ENCODE results near the gene SLCO4C1.
A peak's percentile ranks its signal among the peaks of the same experiment; 100 is the strongest.
"Not testable (repeated sequence)": the region's sequence is repeated elsewhere in the genome, so short reads cannot be mapped to it uniquely, and the experiment has no call there.

SLCO4C1 gene, protein sequence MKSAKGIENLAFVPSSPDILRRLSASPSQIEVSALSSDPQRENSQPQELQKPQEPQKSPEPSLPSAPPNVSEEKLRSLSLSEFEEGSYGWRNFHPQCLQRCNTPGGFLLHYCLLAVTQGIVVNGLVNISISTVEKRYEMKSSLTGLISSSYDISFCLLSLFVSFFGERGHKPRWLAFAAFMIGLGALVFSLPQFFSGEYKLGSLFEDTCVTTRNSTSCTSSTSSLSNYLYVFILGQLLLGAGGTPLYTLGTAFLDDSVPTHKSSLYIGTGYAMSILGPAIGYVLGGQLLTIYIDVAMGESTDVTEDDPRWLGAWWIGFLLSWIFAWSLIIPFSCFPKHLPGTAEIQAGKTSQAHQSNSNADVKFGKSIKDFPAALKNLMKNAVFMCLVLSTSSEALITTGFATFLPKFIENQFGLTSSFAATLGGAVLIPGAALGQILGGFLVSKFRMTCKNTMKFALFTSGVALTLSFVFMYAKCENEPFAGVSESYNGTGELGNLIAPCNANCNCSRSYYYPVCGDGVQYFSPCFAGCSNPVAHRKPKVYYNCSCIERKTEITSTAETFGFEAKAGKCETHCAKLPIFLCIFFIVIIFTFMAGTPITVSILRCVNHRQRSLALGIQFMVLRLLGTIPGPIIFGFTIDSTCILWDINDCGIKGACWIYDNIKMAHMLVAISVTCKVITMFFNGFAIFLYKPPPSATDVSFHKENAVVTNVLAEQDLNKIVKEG

DNA sequence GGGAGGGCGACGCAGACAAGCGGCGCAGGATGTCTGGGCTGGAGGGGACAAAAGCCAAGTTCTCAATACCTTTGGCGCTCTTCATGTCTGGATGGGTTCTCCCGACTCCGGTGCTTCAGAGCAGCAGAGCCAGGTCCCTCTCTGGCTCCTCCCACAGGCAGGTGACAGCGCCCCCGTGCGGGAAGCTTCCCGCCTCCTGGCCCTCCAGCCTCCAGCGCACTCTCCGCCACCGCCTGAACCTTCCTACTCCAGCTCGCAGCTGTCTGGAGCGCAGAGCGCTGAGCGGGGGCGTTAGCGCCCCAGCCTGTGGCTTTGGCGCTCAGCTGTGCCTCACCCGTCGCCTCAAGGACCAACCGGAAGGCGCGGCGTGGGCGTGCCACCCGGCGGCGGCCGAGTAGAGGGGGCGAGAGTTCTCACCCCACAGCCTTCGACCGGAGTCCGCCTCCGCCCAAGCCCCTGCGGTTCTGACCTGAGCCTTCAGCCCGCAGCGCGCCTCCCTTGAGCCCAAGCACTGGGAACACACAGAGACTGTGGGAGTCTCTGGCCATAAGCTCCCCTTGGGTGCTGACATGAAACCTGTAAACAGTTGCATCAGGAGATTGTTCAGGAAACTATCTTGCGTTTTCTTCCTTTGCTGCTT lies at the start of gene SLCO4C1:
Gene SLCO4C1 (minus strand): TSS at position 107 of the 640 bp plus-strand sequence. CDS start 22 bp downstream, at position 85.
- peak; percentile 35 to 51 (median 49) for DNase-seq (ENCODE audit: low read depth in 3 of 3)

DNA sequence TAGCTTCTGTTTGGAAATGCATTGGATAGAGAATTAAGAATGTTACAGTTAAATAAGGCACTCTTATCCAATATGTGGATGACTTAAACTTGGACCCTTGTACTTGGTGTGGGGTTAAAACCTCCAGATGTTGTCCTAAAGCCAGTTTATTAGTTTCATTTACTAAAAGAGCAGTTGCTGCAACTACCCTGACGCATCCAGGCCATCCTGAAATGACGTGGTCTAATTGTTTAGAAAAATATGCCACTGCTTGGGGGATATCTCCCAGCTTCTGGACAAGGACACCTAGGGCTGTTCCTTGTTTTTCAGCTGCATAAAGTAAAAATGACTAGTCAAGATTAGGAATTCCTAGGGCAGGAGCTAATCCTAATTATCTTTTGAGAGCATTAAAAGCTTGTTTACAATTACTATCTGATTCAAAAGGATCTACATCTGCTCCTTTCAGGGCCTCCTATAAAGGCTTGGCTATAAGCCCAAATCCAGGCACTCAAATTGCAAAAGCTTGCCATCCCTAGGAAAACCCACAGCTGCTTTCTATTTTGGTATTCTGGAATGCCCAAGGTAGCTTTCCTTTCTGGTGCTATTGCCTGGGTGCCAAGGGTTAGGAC lies 45.7 kb upstream of the SLCO4C1 start:
- no peak for DNase-seq (ENCODE audit: low read depth in 3 of 3)

DNA sequence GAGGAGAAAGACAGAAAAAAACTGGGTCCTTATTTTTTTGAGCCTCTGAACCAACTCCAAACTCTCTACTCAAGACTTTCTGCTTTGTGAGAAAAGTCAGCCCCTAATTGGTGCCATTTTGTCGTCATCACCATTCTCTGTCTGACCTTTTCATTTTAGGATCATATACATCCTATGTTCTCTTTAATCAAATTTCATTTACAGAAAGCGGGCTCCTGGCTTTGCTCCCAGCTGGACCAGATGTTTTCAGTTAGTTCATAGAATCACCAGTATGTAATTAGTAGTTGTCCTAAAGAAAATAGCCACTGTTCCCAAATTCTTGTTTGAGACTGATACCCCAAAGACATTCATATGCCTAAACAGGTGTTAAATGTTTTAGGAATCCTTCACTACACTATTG lies 28.6 kb upstream of the SLCO4C1 start:
- no peak for DNase-seq (ENCODE audit: low read depth in 3 of 3)

DNA sequence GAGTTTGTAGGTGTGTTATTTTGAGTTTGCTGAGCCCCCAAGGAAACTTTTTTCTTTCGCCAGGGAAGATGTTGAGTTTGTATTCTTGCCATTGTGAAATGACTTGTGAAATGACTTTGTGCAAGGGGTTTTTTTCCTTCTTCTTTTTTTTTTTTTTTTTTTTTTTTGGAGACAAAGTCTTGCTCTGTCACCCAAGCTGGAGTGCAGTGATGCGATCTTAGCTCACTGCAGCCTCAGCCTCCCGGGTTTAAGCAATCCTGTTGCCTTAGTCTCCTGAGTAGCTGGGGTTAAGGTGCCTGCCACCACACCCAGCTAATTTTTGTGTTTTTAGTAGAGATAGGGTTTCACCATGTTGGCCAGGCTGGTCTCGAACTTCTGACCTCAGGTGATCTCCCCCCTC lies 22.7 kb upstream of the SLCO4C1 start:
- DNase-seq (ENCODE audit: low read depth in 3 of 3) = not testable (repeated sequence)

DNA sequence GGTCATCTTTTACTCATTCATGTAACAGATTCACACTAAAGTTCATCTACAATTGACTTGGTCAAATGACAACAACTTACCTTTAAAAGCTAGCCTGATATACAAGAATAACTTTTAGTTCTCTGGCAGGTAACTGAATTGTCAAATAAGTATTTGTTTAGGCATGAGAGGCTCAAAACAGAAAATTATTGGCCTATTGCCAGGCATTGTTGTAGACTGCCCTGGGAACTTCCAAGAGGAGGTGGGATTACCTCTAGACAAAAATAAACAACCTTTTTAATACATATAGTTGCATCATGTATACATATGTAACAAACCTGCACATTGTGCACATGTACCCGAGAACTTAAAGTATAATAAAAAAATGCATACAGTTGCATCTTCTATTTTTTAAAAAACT lies 18.2 kb upstream of the SLCO4C1 start:
- no peak for DNase-seq (ENCODE audit: low read depth in 3 of 3)

DNA sequence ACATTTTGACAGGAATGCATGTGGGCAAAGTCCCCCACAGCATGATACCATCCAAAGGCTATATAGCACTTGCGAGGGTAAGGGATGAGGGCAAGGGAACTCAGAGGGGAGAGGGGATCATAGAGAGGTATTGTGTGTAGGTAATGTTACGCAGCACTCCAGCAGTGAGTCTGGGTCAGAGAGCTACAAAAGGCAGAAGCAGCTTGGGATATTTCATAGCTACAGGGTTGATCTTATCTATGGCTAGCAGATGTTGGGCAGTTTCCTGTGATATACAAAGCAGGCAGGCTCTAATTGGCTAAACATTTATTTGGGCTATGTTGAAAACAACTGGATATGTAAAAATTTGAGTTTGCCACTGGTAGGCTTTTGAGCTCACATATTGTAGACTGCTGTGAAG lies 17.8 kb upstream of the SLCO4C1 start:
- no peak for DNase-seq (ENCODE audit: low read depth in 3 of 3)

DNA sequence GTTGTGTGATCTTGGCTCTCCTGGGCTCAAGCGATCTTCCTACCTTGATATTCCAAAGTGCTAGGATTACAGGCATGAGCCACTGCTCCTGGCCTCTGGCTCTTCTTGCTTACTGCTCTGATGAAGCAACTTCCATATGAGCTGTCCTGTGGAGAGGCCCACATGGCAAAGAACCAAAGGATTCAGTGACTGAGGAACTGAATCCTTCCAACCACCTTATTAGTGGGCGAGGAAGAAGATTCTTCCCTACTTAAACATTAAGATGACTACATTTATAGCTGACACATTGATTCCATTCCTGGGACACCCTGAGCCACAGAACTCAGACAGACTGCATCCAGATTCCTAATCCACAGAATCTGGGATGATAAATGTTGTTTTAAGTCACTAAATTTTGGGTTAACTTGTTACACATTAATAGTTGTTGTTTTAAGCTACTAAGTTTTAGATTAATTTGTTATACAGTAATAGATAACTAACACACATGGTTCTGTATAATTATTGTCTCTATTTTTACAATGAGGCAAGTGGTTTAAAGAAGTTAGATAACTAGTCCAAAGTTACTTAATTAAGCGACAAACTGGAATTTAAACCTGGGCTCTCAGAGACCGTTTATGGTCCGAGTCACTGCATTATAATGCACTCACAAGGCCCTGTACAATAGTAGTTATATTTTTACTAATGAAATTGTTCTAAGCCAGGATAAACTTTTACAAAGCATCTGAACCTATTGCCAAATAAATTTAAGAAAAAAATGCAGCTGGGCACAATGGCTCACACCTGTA lies 16.7 kb upstream of the SLCO4C1 start:
- no peak for DNase-seq (ENCODE audit: low read depth in 3 of 3)

DNA sequence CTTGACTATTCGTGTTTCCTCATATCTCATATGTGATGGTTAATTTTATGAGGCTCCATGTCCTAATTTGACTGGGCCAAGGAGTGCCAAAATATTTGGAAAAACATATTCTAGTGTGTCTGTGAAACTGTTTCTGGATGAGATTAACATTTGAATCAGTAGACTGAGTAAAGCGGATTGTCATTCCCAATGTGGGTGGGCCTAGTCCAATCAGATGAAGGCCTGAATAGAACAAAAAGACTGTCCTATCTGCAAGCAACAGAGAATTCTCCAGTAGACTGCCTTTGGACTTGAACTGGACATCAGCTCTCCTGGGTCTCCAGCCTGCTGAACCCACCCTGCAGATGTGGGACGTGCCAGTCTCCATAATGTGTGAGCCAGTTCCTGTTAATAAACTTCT lies 13.5 kb upstream of the SLCO4C1 start:
- DNase-seq (ENCODE audit: low read depth in 3 of 3) = no peak

DNA sequence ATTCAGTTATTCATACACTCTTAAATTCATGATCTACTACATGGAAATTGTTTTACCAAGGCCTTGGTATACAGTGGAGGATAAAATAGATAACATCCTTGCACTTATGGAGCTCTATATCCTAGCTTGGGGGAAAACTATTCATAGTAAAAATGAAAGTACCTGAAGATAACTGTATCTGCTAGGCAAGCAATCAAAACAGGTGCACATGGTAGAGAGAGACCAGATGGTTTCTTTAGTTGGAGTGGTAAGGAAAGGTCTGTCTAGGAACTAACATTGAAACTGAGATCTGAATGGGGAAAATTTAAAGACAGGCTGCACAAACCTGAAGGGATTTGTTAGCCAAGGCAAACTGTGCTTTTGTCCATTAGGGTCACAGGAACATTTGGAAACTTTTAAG lies 11.1 kb upstream of the SLCO4C1 start:
- no peak for DNase-seq (ENCODE audit: low read depth in 3 of 3)

DNA sequence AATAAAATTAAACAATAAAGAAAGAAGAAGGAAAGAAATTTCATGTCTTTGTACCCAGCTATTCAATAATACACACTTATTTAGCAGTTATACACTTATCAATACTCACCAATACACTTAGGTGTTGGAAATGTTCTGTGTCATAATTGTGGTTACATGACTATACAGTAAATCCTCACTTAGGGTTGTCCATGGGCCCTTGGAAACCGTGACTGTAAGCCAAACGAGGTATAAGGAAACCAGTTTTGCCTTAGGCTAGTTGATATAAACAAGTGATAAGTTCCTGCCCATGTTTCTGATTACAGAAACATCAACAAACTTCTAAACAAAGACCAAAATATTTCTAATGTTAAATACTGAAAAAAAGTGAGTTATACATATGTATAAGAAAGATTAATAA lies 10.0 kb upstream of the SLCO4C1 start:
- no peak for DNase-seq (ENCODE audit: low read depth in 3 of 3)

DNA sequence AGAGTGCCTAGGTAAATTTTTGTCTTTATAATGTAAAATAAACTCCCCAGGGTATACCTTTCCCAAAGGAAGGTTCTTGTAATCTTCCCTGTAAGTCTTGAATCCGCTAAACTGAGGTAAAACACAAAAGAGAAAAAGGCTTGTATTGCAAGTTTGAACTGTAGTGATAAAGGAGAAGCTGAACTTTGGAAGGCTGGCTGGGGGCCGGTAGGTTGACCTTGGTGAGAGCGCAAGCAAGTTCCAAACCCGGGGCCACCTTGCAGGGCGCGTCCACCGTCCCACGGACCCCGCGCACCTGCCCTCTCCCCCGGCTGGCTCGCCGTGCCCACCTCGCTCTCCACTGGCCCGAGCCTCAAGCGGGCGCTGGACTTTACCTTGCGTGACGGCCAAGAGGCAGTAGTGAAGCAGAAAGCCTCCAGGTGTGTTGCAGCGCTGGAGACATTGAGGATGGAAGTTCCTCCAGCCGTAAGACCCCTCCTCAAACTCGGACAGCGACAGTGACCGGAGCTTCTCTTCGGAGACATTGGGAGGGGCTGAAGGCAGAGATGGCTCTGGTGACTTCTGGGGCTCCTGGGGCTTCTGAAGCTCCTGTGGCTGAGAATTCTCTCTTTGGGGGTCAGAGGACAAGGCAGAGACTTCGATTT lies 428 bp downstream of the SLCO4C1 start:
- no peak for DNase-seq (ENCODE audit: low read depth in 3 of 3)

DNA sequence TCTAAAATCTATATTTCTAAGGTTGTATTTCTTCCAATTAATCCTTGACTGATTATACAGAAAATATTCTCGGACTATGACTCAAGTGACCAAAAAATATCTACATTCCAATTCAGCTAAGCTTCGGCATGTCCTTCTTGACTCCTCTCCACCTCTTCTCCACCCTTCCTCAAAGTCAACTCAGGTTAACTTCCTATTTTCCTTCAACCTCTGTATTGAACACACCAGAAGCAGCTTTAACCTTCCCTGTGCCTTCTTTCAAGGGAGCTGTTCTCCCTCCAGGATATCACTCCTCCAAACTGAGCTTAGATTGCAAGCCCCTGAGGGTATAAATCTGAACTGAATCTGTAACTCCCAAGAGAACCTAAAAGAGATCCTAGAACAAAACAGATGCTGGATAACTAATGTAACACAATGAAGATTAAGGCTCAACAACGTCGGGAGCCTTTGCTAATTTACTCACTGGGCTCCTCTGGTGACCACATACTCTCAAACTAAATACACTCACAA lies 1.1 kb downstream of the SLCO4C1 start:
- DNase-seq (ENCODE audit: low read depth in 3 of 3) = no peak

DNA sequence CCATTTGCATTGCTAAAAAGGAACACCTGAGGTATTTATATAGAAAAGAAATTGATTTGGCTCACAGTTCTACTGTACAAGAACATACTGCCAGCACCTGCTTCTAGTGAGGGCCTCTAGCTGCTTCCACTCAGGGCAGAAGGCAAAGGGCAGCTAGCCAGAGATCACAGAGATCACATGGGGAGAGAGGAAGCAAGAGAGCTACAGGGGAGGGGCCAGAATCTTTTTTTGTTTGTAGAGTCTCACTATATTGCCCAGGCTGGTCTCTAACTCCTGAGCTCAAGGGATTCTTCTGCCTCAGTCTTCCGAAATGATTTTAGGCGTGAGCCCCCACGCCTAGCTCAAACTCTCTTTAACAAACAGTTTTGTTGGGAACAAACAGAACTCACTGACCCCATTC lies 6.1 kb downstream of the SLCO4C1 start:
- DNase-seq (ENCODE audit: low read depth in 3 of 3) = no peak

DNA sequence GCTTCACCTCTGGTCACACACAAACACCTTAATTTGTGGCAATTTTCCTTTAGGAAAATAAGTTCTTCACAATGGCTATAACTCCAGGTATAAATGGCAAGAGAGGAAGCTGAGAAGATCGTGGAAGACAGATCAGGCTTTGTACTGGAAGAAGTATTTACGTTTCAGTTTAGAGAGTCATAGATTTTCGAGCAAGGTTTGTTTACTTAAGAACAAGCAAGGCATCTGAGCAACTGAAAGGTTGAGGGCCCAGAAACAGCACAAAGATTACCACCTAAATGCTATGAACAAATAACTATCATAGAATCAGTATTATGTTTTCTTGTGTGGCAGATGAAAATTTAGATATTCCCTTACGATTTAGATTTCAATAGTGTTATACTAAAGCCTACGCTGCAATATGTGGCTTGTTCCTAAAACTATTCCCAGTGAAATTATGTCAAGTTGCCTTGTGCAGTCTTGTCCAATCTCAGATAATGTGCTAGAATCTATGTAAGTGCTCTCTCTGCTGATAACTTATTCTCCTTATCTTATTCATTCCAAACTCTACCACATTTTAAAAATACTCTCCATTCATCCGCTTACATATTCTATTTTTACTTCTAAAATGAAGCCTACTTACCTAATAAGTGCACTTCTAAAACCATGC lies 6.7 kb downstream of the SLCO4C1 start:
- DNase-seq (ENCODE audit: low read depth in 3 of 3) = no peak

DNA sequence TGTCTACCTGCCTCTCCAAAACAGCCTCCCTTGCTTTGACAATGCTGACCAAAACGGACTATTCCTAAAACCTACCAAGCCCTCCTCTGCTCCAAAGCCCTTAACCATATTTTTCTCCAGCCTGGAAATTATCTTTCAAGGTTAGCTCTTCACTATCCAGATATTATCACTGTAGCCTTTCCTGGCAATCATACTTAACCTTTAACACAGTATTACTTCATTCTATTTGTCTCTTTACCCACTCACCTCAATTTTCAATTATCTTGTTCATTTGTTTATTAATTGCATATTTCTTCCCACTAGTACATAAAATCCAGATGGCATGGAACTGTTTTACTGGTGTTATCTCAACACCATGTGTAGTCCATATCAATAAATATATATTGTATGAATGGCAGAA lies 7.5 kb downstream of the SLCO4C1 start:
- DNase-seq (ENCODE audit: low read depth in 3 of 3) = no peak

DNA sequence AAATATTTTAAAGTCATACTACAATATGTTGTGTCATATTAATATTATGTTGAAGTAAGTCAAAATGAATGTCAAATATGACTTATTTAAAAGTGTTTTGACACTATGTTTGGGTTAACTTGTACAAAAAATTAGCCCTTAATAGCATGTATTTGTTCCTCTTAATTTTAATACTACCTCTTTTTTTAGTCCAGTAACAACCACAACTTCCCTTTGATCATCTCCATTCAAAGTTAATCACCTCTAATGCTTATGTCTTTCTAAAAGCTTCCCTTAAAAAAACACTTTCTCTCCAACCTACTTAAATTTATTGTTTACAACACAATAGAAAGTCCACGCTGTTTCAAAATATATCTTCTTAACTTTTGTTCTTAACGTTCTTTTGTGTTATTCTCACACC lies 9.6 kb downstream of the SLCO4C1 start:
- DNase-seq (ENCODE audit: low read depth in 3 of 3) = no peak

DNA sequence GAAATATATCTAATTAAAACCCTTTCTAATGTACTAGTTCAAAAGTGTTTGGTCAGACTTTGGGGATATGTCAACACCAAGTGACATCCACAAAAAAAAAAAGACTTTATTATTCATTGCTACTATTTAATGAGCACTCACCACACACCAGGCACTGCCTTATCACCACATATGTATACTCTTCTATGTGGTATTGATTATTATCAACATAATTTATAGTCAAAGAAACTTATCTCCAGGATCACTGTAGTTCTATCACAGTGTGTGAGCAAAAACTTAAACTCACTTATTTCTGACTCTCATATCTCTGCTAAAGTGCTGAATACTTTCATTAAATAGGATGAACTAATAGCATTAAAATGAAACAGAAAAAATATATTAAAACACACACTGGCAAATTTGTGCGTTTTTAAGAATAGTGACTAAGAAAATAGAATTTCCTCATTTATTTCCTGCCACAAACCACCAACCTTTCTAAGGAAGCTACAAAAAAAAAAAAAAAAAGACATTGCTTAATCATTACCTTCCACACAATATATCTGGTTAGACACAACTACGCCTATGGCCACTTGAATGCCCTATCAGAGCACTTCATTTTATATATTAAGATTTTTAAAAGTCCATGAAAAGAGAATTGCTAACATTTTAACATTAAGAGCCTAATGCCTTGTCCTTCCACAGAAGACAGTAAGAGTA lies 12.8 kb downstream of the SLCO4C1 start:
- no peak for DNase-seq (ENCODE audit: low read depth in 3 of 3)

DNA sequence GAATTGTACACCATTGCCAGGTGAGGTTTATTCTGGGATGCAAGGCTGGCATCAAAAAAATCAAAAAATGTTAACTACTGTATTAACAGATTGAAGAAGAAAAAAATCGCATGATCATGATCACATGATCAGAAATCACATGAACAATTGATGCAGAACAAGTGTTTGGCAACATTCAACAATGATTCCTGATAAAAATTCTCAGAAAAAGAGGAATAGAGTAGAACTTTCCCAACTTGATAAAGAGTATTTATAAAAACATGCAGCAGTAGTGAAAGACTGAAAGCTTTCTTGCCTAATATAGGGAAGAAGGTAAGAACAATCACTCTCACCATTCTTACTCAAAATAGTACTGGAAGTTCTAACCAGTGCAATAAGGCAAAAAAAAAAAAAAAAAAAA lies 16.4 kb downstream of the SLCO4C1 start:
- DNase-seq (ENCODE audit: low read depth in 3 of 3) = no peak

DNA sequence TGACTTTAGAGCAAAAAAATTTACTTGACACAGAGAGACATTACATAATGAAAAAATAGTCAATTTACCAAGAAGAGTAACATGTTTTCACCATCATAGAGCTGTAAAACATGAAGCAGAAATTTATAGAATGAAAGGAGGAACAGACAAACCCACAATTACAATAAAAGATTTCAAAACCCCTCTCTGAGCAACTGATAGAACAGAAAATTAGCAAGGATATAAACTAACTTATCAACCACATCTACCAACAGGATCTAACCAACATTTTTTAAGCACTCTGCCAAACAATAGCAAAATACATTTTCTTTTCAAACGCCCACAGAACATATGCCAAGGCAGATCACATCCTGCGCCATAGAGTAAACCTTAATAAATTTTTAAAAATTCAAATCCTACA lies 17.9 kb downstream of the SLCO4C1 start:
- no peak for DNase-seq (ENCODE audit: low read depth in 3 of 3)

DNA sequence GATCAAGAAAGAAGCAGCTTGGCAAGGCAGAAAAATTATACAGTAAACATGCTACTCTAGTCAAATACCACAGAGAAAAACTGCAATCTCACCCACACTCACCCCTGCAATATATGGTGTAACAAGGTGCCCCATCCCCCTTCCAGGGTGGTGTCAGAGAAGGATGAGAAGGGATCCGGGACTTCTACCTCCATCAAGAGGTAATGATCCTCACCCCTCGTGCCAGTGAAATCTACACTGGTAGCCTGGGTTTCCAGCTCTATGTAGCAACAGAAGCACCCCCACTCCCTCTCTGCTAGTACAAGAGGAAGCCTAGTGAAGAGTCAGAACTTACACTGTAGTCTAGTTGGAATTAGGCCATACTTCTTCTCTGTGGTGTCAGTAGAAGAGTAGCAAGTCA lies 18.9 kb downstream of the SLCO4C1 start:
- no peak for DNase-seq (ENCODE audit: low read depth in 3 of 3)

Measured in stimulated activated CD4-positive, alpha-beta T cell treated with anti-CD3 and anti-CD28 coated beads, TNF-alpha, amount 100 ng/mL, for 4 hours (primary cell).